HG03135 (cell line): Measurements from ENCODE around the gene CCNY.

Experiments used
- ATAC-seq: cut with Tn5 transposase; IDR thresholded peaks from one replicate; pipeline ENCODE4 v1.9.1; 2021; ENCODE audit warnings: mild to moderate bottlenecking, moderate library complexity; ENCODE audit not compliant: unreplicated experiment

The CCNY gene

DNA sequence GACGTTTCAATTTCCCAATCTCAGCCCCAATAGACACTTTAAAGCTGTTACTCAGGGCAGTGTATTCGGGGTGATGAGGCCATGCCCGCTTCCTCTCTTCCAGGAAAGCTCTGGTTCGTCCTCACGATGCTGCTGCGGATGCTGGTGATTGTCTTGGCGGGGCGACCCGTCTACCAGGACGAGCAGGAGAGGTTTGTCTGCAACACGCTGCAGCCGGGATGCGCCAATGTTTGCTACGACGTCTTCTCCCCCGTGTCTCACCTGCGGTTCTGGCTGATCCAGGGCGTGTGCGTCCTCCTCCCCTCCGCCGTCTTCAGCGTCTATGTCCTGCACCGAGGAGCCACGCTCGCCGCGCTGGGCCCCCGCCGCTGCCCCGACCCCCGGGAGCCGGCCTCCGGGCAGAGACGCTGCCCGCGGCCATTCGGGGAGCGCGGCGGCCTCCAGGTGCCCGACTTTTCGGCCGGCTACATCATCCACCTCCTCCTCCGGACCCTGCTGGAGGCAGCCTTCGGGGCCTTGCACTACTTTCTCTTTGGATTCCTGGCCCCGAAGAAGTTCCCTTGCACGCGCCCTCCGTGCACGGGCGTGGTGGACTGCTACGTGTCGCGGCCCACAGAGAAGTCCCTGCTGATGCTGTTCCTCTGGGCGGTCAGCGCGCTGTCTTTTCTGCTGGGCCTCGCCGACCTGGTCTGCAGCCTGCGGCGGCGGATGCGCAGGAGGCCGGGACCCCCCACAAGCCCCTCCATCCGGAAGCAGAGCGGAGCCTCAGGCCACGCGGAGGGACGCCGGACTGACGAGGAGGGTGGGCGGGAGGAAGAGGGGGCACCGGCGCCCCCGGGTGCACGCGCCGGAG is 271.4 kb downstream of the CCNY start:
- no peak for ATAC-seq

GRCh38 chr10:35608328-35608672 is 272.0 kb downstream of the CCNY start:
- no peak for ATAC-seq

GRCh38 chr10:35611750-35612149 is 275.4 kb downstream of the CCNY start:
- no peak for ATAC-seq

DNA sequence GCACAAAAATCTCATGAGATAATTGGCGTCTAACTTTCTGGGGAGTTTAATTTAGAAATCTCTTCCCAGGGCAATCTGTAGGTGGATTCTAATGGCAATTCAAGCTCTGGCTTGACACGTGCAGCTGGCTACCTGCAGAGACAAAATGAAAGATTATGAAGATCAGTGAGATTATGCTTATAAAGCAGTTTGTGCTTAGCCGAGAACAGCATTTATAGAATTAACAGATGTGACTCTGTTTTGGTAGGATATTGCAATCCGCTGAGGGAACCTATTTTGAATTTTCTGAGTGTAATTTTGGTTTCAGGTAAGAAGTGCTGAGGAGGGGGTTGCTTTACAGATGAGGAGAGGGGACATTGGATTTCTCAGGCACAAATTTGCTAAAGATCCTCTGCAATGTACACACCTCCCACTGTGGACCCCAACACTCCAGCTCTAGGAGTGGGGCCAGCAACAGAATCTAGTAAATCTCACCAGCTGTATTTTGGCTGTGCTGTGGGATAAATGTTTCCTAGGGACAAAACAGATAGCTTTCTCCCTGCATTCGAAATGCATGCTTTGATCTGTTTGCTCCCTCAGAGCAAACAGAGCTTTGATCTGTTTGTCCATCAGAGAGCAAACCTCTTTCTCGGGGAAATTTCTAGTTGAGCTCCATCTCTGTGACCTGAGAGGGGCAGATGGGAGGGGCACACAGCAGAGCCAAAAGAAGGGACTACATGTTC is 276.2 kb downstream of the CCNY start:
- ATAC-seq = no peak

DNA sequence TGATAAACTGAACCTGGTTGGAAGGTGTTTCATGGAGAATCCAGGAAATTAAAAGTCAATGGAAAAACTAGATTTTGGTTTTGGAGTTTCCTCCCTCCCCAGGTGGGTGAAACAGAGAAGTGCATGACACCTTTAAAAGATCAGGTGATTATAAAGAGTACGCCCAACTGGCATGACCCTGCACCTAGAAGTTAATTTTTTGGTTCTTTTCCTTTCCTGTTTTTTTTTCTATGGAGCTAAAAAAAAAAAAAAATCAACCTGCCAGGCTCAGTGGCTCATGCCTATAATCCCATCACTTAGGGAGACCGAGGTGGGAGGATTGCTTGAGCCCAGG is 276.8 kb downstream of the CCNY start:
- ATAC-seq = no peak

DNA sequence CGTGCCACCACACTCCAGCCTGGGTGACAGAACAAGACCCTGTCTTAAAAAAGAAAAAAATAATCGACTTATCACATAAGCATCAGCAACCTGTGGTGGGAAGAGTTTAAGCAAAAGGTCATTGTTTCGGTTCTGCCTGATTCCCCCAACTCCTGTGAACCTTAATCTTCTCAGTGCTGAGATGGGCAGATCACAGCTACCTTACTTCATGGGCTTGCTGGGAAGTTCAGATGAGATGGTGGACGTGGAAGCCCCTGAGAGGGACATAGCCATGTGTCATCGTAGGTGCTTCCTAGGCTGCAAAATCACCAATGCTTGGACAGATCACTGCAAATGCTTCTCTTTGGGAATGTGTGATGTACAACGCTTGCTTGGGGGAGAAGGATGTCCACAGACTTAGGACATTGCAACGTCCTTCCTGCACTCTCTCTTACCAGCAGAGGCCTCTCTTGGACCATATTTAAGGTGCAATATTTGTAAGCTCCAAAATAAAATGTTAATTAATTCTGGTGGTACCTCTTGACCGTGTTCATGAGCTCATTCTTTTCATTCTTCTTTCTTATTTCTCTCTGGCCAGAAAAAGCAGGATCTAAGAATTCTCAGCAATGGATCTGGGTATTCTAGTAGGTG is 277.4 kb downstream of the CCNY start:
- ATAC-seq = no peak

DNA sequence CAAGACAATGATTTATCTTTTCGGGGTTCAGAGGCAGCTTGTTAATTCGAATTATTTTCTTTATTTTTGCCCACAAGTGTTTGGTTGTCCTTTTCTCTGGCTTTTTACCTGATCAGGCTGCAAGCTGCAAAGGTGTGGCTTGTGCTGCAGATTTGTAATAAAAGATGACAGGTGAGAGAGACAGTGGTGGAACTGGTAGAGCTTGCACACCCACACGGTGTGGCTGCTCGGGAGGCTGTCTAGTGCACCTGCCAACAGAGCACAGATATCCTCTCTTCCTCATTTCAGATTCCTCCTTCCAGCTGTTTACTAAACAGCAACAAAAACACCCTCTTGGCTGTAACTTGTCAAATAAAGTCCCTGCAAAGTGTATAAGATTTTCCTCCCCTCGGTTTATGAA is 278.0 kb downstream of the CCNY start:
- ATAC-seq = no peak
